Endometrium (tissue), 2 donors: ENCODE data around the gene ITPRIPL2.

Experiments
- FAIRE-seq: peaks from 2 replicates; lab custom pipeline; 2012; peaks lifted over from hg19 to GRCh38; lab: Jason Lieb, UNC
- donor health status: control.
- donor health status: control.

The ITPRIPL2 gene

GRCh38 chr16:19142939-19143598 lies 29.3 kb downstream of the ITPRIPL2 start:
- FAIRE-seq, result no peak

GRCh38 chr16:19143599-19143956 lies 29.8 kb downstream of the ITPRIPL2 start:
- FAIRE-seq, result no peak

- no peak for FAIRE-seq
Measured at GRCh38 chr16:19145010-19145409, 31.2 kb downstream of the ITPRIPL2 start.

GRCh38 chr16:19147126-19147525 lies 33.4 kb downstream of the ITPRIPL2 start:
- FAIRE-seq, result no peak

- no peak for FAIRE-seq
Measured at GRCh38 chr16:19147627-19148026, 33.9 kb downstream of the ITPRIPL2 start.

- FAIRE-seq, result no peak
Measured at GRCh38 chr16:19148189-19148588, 34.4 kb downstream of the ITPRIPL2 start.

GRCh38 chr16:19151310-19151709 lies 37.5 kb downstream of the ITPRIPL2 start:
- FAIRE-seq, result no peak

- no peak for FAIRE-seq
Measured at GRCh38 chr16:19152042-19152441, 38.3 kb downstream of the ITPRIPL2 start.

- FAIRE-seq, result no peak
Measured at GRCh38 chr16:19153876-19154275, 40.1 kb downstream of the ITPRIPL2 start.

- FAIRE-seq, result no peak
Measured at GRCh38 chr16:19162085-19162484, 48.3 kb downstream of the ITPRIPL2 start.

GRCh38 chr16:19163215-19163614 lies 49.5 kb downstream of the ITPRIPL2 start:
- no peak for FAIRE-seq

GRCh38 chr16:19164285-19164684 lies 50.5 kb downstream of the ITPRIPL2 start:
- FAIRE-seq, result no peak

- no peak for FAIRE-seq
Measured at GRCh38 chr16:19165101-19165500, 51.3 kb downstream of the ITPRIPL2 start.

GRCh38 chr16:19166500-19166899 lies 52.7 kb downstream of the ITPRIPL2 start:
- FAIRE-seq, result no peak

- FAIRE-seq, result no peak
Measured at GRCh38 chr16:19167710-19168370, 54.1 kb downstream of the ITPRIPL2 start, which contains the start of gene SYT17. SYT17 (plus strand) TSS chr16:19168240; CDS start chr16:19168647, 407 bp downstream.

- no peak for FAIRE-seq
Measured at GRCh38 chr16:19168371-19169081, 54.8 kb downstream of the ITPRIPL2 start.

GRCh38 chr16:19169082-19169639 lies 55.4 kb downstream of the ITPRIPL2 start:
- FAIRE-seq, result no peak

GRCh38 chr16:19170043-19170655 lies 56.4 kb downstream of the ITPRIPL2 start:
- FAIRE-seq, result no peak
